Tibial artery (tissue), 4 donors: ENCODE measurements around the gene UBR7.

Experiments used
- DNase-seq, 2 donors: peaks; one replicate each; pipeline ENCODE4 v3.0.0-alpha.2; 2019
- H3K27ac ChIP-seq, 2 donors: fragments of 200-600 bp; sonication (generic) in 1 of 2; 1 replicate in 1 of 2; 2 replicates in 1 of 2; pipeline ENCODE4 v1.5.1; 2018 to 2019; ENCODE audit warnings: mild to moderate bottlenecking in 1 of 2
- H3K27me3 ChIP-seq, 2 donors: fragments of 200-600 bp; sonication (generic) in 1 of 2; one replicate each; pipeline versions ENCODE4 v1.5.1 to v1.6.0; 2016 to 2019
- H3K36me3 ChIP-seq, 3 donors: fragments of 200-600 bp; sonication (generic) in 2 of 3; one replicate each; pipeline ENCODE4 v1.5.1; 2016 to 2019; ENCODE audit warnings: mild to moderate bottlenecking in 2 of 3
- H3K4me1 ChIP-seq, 4 donors: fragments of 200-600 bp; sonication (generic) in 2 of 4; 1 replicate in 3 of 4; 2 replicates in 1 of 4; pipeline ENCODE4 v1.5.1; 2016 to 2019
- H3K4me3 ChIP-seq, 2 donors: fragments of 200-600 bp; sonication (generic) in 1 of 2; 1 replicate in 1 of 2; 2 replicates in 1 of 2; pipeline ENCODE4 v1.5.1; 2018 to 2019; ENCODE audit warnings: mild to moderate bottlenecking in 2 of 2
- H3K9me3 ChIP-seq, 3 donors: fragments of 200-600 bp; sonication (generic) in 1 of 3; one replicate each; pipeline ENCODE4 v1.5.1; 2016 to 2019
- CTCF ChIP-seq, 2 experiments: fragments of 200-600 bp in 1 of 2; fragments of 450-650 bp in 1 of 2; IDR thresholded peaks; one replicate each; pipeline ENCODE4 v1.5.1; 2017 to 2019; ENCODE audit warnings: antibody characterized with exemption in 2 of 2, mild to moderate bottlenecking in 1 of 2, moderate library complexity in 1 of 2
- intact Hi-C: fragments of 100-400 bp; cut with DNase I; formaldehyde crosslinking; loops from one replicate; pipeline ENCODE4 v1.15.0; 2023; ENCODE audit warnings: low total_unique reads

The UBR7 gene

GRCh38 chr14:93184391-93185348 lies 22.4 kb upstream of the UBR7 start, which contains the start of the genes LYSET and MOAP1:
LYSET (plus strand) TSS chr14:93185317; CDS start chr14:93185406, 89 bp downstream.
MOAP1 (minus strand) TSS chr14:93184897; CDS start chr14:93184242, 655 bp downstream.
- no peaks in the 10 kb centered on the region for H3K9me3 ChIP-seq
- H3K27me3 ChIP-seq = no peaks in the 10 kb centered on the region
- peak within 1 kb of the TSS; percentile 64 to 97 for H3K4me3 ChIP-seq
- TF ChIP-seq CTCF (IDR thresholded peaks at IDR 0.05) = peak; percentile 10 to 30
- H3K36me3 ChIP-seq = peaks cover 4 to 30% (median 14%) of the 10 kb centered on the region in 3 donors
- intact Hi-C loops = no loop called here
- peak within 1 kb of the TSS; percentile 85 to 94 for H3K27ac ChIP-seq
- peak; percentile 80 to 94 for DNase-seq
- H3K4me1 ChIP-seq = peaks cover 0 to 32% (median 22%) of the 10 kb centered on the region in 4 donors

GRCh38 chr14:93185349-93185720 lies 21.7 kb upstream of the UBR7 start:
- H3K27me3 ChIP-seq = no peaks in the 10 kb centered on the region
- H3K4me3 ChIP-seq = peak overlapping the region; percentile 64 to 97
- peaks cover 4 to 30% (median 14%) of the 10 kb centered on the region in 3 donors for H3K36me3 ChIP-seq
- H3K4me1 ChIP-seq = peaks cover 0 to 32% (median 22%) of the 10 kb centered on the region in 4 donors
- TF ChIP-seq CTCF (IDR thresholded peaks at IDR 0.05) = no peak
- H3K27ac ChIP-seq = peak overlapping the region; percentile 85 to 94
- intact Hi-C loops = no loop called here
- H3K9me3 ChIP-seq = no peaks in the 10 kb centered on the region
- no peak for DNase-seq

GRCh38 chr14:93186466-93186865 lies 20.6 kb upstream of the UBR7 start:
- Histone ChIP-seq H3K4me3 (no peak overlapping the region), H3K27ac (peak overlapping the region in 1 of 2 donors; percentile 94), H3K4me1 (peaks cover 0 to 32% (median 22%) of the 10 kb centered on the region in 4 donors), H3K27me3 (no peaks in the 10 kb centered on the region), H3K36me3 (peaks cover 4 to 28% (median 14%) of the 10 kb centered on the region in 3 donors), H3K9me3 (no peaks in the 10 kb centered on the region)
- TF ChIP-seq CTCF (IDR thresholded peaks at IDR 0.05) = no peak
- DNase-seq = no peak
- intact Hi-C loops = no loop called here

- no peak for DNase-seq
- Histone ChIP-seq H3K27ac (no peak overlapping the region), H3K4me3 (no peak overlapping the region), H3K36me3 (peaks cover 4 to 23% (median 14%) of the 10 kb centered on the region in 3 donors), H3K4me1 (peaks cover 0 to 32% (median 22%) of the 10 kb centered on the region in 4 donors), H3K9me3 (no peaks in the 10 kb centered on the region), H3K27me3 (no peaks in the 10 kb centered on the region)
- TF ChIP-seq CTCF (IDR thresholded peaks at IDR 0.05) = no peak
- intact Hi-C loops = no loop called here
Observed at GRCh38 chr14:93186956-93187355, 20.1 kb upstream of the UBR7 start.

- Histone ChIP-seq H3K9me3 (no peaks in the 10 kb centered on the region), H3K4me3 (no peak overlapping the region), H3K27ac (no peak overlapping the region), H3K36me3 (peaks cover 0 to 5% (median 0%) of the 10 kb centered on the region in 3 donors), H3K4me1 (no peaks in the 10 kb centered on the region), H3K27me3 (no peaks in the 10 kb centered on the region)
- DNase-seq = no peak
- intact Hi-C loops = no loop called here
- no peak for TF ChIP-seq CTCF (IDR thresholded peaks at IDR 0.05)
Observed at GRCh38 chr14:93195316-93195999, 11.6 kb upstream of the UBR7 start.
